HG02870 (cell line): Measurements from ENCODE around the gene UPK1B.
"Not testable (repeated sequence)": the region's sequence is repeated elsewhere in the genome, so short reads cannot be mapped to it uniquely, and the experiment has no call there.

ENCODE experiments used
- ATAC-seq: cut with Tn5 transposase; IDR thresholded peaks from one replicate; pipeline ENCODE4 v1.9.1; 2021; ENCODE audit warnings: mild to moderate bottlenecking, moderate library complexity; ENCODE audit not compliant: unreplicated experiment

The UPK1B gene

DNA sequence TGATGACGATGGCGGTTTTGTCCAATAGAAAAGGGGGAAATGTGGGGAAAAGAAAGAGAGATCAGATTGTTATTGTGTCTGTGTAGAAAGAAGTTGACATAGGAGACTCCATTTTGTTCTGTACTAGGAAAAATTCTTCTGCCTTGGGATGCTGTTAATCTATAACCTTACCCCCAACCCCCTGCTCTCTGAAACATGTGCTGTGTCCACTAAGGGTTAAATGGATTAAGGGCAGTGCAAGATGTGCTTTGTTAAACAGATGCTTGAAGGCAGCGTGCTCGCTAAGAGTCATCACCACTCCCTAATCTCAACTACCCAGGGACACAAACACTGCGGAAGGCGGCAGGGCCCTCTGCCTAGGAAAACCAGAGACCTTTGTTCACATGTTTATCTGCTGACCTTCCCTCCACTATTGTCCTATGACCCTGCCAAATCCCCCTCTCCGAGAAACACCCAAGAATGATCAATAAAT is 69.7 kb downstream of the UPK1B start:
- not testable (repeated sequence) for ATAC-seq

DNA sequence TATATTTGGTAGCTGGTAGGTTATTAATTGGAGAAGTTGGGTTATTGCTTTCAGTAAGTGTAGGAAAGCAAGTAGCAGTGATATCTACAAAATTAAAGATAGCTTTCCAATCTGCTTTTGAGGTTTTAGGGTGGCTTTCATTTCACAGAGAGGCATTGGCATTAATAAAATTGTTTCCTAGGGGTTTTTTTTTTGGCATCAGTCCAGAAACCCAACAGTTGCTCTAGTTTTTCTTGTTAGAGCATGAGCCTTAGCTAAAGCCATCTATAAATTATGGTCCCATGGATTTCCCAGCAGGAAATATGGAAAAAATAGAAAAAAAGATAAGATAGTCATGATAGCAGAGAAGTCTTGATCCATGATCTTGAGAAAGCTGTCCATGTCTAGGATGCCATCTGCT is 70.3 kb downstream of the UPK1B start:
- ATAC-seq: no peak

DNA sequence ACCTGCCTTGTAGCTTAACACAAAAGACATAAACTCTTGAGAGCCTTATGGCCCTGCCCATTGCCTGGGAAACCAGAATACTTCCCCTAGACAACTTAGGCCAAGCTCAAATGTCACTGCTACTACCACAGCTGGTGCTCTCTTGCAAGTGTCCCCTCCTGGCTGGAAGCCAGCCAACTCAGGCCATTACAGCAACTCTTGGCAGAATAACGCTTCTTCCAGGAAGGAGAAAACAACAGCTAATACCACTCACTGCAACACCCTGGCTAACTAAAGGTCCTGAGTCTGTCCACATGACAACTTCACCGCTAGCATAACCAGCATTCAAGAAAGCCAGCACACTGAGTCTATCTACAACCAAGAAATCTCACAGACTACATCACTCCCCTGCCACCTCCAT is 72.4 kb downstream of the UPK1B start:
- no peak for ATAC-seq
